Measurements from ENCODE around the gene WDFY3.
A peak's percentile ranks its signal among the peaks of the same experiment; 100 is the strongest.

The WDFY3 gene

GRCh38 chr4:84901740-84902281 lies 64.7 kb downstream of the WDFY3 start:
- DNase-seq: no peak

GRCh38 chr4:84901173-84901572 lies 65.3 kb downstream of the WDFY3 start:
- no peak for DNase-seq

- no peak for DNase-seq
Measured at GRCh38 chr4:84899616-84900015, 66.9 kb downstream of the WDFY3 start.

GRCh38 chr4:84897516-84897915 lies 69.0 kb downstream of the WDFY3 start:
- DNase-seq: no peak

GRCh38 chr4:84895283-84895682 lies 71.2 kb downstream of the WDFY3 start:
- DNase-seq: no peak

- no peak for DNase-seq
Measured at GRCh38 chr4:84894621-84895020, 71.9 kb downstream of the WDFY3 start.

DNA sequence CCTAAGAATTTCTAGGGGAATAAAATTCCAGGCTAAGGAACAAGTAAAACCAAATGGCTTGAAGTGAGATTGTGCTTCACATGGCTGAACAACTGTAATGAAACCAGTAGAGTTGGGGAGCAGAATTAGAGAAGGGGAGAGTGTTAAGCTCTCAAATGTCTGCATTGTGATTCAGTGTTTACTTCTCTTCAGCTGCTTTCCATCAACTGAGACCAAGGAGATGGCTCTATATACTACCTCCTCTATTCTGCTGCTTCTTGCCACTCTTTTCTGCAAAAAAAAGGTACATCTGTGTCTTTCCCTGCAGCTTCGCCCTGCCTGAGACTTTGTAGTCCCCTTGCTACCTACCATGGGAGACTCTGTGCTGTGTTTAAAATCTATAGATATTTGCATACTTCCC lies 73.5 kb downstream of the WDFY3 start:
- no peak for DNase-seq

DNA sequence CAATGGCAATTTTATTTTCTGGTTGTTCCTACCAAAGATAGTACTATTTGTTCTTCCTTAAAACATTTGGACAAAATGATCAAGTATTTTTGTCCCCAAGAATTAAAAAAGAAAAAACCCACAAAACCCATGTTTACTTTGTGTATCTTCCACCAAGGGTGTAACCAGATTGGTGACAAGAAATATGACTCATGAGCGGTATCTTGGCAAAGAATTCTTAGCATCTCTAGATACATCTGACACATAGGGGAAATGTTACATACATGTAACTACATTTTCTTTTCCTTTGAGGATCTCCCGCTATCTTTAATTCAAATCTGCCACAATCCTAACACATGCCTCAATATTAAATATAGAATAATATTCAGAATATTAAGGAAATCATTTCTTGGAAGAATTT lies 78.7 kb downstream of the WDFY3 start:
- DNase-seq: no peak

DNA sequence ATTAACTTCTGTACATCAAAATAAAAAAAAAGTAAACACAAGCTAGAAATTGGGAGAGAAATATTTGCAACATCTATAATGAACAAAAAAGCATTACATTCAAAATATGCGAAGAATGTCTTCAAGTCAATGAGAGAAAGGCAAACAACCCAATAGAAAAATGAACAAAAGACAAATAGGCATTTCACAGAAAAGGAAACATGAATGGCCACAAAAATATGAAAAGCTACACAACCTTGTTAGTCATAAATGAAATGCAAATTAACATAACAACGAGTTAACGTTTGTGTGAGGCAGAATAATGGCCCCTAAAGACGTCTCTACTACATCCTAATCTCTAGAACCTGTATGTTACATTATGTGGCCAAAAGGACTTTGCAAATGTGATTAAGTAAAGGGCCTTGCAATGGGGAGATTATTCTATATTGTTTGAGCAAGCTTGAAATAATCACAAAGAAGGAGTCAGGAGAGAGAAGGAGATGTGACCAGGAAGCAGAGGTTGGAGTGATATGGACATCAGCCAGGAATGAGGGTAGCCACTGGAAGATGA lies 86.8 kb downstream of the WDFY3 start:
- DNase-seq: no peak

- DNase-seq: no peak
Measured at GRCh38 chr4:84878546-84878945, 87.9 kb downstream of the WDFY3 start.

DNA sequence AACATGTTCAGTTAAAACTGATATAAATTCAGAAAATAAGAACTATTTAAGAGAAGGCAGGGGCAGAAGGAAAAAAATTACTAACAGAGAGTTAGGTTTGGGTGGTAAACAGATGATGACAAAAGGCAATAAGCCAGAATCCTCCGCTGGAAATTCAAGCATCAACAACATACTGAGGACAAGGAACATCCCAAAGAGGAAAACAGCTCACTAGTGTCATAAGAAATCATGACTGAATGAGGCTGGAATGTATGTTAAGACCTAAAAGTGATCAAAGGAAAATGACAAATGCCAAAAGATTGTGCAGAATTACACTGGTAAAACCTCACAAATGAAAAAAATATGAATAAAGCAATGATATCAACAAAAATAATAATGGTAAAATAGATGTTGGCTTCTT lies 88.4 kb downstream of the WDFY3 start:
- DNase-seq: no peak

- DNase-seq: no peak
Measured at GRCh38 chr4:84877051-84877833, 89.2 kb downstream of the WDFY3 start.

DNA sequence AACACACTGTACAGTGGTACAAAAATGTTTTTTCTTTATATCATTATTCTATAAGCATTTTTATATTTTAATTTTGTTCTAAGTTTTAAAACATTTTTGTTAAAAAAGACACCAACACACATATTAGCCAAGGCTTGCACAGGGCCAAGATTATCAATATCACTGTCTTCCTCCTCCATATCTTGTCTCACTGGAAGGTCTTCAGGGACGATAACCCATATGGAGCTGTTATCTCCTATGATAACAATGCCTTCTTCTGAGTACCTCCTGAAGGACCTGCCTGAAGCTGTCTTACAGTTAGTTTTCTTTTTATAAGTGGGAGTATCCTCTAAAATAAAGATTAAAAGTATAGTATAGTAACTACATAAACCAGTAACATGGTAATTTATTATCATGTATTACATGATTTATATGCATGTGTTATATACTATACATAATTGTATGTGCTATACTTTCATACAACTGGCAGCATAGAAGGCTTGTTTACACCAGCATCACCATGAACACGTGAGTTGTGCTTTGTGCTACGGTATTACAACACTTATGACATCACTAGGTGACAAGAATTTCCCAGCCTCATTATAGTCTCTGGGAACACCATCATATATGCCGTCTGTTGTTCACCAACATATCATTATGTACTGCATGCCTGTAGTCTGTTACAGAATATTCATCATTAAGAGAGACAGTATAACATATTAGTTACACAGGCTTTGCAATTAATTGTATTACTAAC lies 90.7 kb downstream of the WDFY3 start:
- no peak for DNase-seq

GRCh38 chr4:84874619-84875018 lies 91.9 kb downstream of the WDFY3 start:
- no peak for DNase-seq

GRCh38 chr4:84870398-84871163 lies 95.9 kb downstream of the WDFY3 start:
- DNase-seq: no peak

- DNase-seq: no peak
Measured at GRCh38 chr4:84866295-84866694, 100.2 kb downstream of the WDFY3 start.

GRCh38 chr4:84865600-84865999 lies 100.9 kb downstream of the WDFY3 start:
- DNase-seq: no peak

GRCh38 chr4:84862064-84862463 lies 104.4 kb downstream of the WDFY3 start:
- DNase-seq: no peak

DNA sequence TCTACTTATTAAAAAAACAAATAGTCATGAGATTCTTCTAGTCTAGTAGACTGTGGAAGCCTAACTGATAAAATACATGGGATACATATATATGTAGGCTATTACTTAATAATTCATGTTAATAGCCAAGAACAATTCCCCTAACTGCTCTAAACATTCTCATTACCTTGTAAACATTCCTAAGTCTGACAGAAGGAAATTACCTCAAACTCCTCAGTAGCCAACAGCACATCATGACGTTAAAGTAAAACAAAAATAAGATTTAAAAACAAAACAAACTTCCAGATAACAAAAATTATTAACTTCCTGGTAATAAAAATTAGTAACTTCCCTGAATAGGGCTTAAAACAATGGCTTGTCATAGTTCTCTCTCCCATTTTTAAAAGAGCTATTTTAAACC lies 109.2 kb downstream of the WDFY3 start:
- DNase-seq: no peak

GRCh38 chr4:84856468-84857049 lies 109.9 kb downstream of the WDFY3 start:
- DNase-seq: no peak

GRCh38 chr4:84855774-84856173 lies 110.7 kb downstream of the WDFY3 start:
- DNase-seq: peak; percentile 36 to 71

DNA sequence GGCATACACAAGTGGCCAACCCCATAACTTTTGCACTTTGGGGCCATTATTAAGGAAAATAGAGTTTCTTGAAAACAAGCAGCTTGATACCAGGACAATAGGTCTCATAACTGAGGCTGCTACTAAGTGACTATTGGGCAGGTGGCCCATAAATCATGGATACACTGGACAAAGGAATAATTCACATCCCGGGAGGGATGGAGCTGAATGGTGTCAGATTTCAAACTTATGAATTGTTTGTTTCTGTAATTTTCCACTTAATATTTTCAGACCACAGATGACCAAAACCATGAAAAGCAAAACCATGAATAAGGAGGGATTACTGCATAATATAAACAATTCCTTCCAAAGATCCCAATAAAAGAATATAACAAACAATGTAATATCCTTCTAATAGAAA lies 114.4 kb downstream of the WDFY3 start:
- peak in 1 of 2 donors; percentile 33 for DNase-seq
